Measurements from ENCODE around the gene FXYD1. TPM values are rescaled to one million over a fixed set of nuclear protein-coding genes. Genes with fewer than 3 reads are reported as not detected.
"Not testable (repeated sequence)": the region's sequence is repeated elsewhere in the genome, so short reads cannot be mapped to it uniquely, and the experiment has no call there.

FXYD1 gene
- total RNA-seq (2014; rRNA removed; shearing (Covaris generic)): not detected in 2 replicates
- not detected in 2 replicates for polyA plus RNA-seq (2015; cell fraction: cytosol; rRNA removed)
- polyA plus RNA-seq (2015; cell fraction: nucleus; rRNA removed): not detected in 2 replicates

GRCh38 chr19:35138305-35138892 is at the start of gene FXYD1:
Gene FXYD1, plus strand, starts transcription at chr19:35138824. Its CDS starts 1,256 bp downstream, at chr19:35140080.
- DNase-seq (ENCODE audit: low read depth): no peak

- DNase-seq (ENCODE audit: low read depth): no peak
Observed at GRCh38 chr19:35089554-35089953, 49.1 kb upstream of the FXYD1 start.

GRCh38 chr19:35090160-35090505 is 48.5 kb upstream of the FXYD1 start:
- DNase-seq (ENCODE audit: low read depth): no peak

- DNase-seq (ENCODE audit: low read depth): peak; percentile 25
Observed at GRCh38 chr19:35090506-35091214, 48.0 kb upstream of the FXYD1 start.

- no peak for DNase-seq (ENCODE audit: low read depth)
Observed at GRCh38 chr19:35093430-35093829, 45.2 kb upstream of the FXYD1 start.

- DNase-seq (ENCODE audit: low read depth): no peak
Observed at GRCh38 chr19:35093941-35094647, 44.5 kb upstream of the FXYD1 start.

- no peak for DNase-seq (ENCODE audit: low read depth)
Observed at GRCh38 chr19:35094656-35095055, 44.0 kb upstream of the FXYD1 start.

GRCh38 chr19:35095667-35096368 is 42.8 kb upstream of the FXYD1 start:
- DNase-seq (ENCODE audit: low read depth): no peak

GRCh38 chr19:35098413-35099049 is 40.1 kb upstream of the FXYD1 start:
- no peak for DNase-seq (ENCODE audit: low read depth)

- DNase-seq (ENCODE audit: low read depth): no peak
Observed at GRCh38 chr19:35099155-35099896, 39.3 kb upstream of the FXYD1 start.

GRCh38 chr19:35099897-35100275 is 38.7 kb upstream of the FXYD1 start:
- no peak for DNase-seq (ENCODE audit: low read depth)

GRCh38 chr19:35100588-35101533 is 37.8 kb upstream of the FXYD1 start:
- DNase-seq (ENCODE audit: low read depth): no peak

- not testable (repeated sequence) for DNase-seq (ENCODE audit: low read depth)
Observed at GRCh38 chr19:35101949-35102348, 36.7 kb upstream of the FXYD1 start.

- DNase-seq (ENCODE audit: low read depth): not testable (repeated sequence)
Observed at GRCh38 chr19:35103614-35104013, 35.0 kb upstream of the FXYD1 start.

GRCh38 chr19:35104361-35104760 is 34.3 kb upstream of the FXYD1 start:
- DNase-seq (ENCODE audit: low read depth): no peak

- no peak for DNase-seq (ENCODE audit: low read depth)
Observed at GRCh38 chr19:35105047-35105410, 33.6 kb upstream of the FXYD1 start.

GRCh38 chr19:35105411-35106290 is 33.0 kb upstream of the FXYD1 start:
- DNase-seq (ENCODE audit: low read depth): no peak

GRCh38 chr19:35106291-35106583 is 32.4 kb upstream of the FXYD1 start:
- DNase-seq (ENCODE audit: low read depth): no peak
